NCI-H2029 (cell line): ENCODE data around the gene TENM4.

Source experiments
- DNase-seq: peaks from one replicate; lab custom pipeline; 2025; lab: John Stamatoyannopoulos, UW

The TENM4 gene

GRCh38 chr11:79418241-79418640 is 22.6 kb downstream of the TENM4 start:
- DNase-seq, result no peak

- DNase-seq, result peak; percentile 66
Measured at GRCh38 chr11:79417069-79417920, 23.5 kb downstream of the TENM4 start.

GRCh38 chr11:79415912-79416311 is 24.9 kb downstream of the TENM4 start:
- DNase-seq, result no peak

DNA sequence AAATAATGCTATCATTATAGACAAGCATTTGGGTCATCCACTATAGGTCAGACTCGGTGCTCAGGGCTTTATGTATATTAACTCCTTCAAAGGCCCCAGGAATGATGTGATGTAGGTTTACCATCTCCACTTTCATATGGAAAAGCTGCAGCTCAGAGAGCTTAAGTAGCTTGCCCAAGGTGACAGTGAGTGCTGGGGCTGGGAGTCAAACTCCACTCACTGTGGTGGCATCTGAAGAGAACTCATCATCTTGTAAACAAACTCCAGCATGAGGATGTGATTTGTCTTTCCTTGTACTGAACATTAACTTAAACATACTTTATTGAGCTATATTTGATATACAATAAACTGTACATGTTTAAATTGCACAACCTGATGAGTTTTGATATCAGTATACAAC is 25.4 kb downstream of the TENM4 start:
- DNase-seq, result no peak

DNA sequence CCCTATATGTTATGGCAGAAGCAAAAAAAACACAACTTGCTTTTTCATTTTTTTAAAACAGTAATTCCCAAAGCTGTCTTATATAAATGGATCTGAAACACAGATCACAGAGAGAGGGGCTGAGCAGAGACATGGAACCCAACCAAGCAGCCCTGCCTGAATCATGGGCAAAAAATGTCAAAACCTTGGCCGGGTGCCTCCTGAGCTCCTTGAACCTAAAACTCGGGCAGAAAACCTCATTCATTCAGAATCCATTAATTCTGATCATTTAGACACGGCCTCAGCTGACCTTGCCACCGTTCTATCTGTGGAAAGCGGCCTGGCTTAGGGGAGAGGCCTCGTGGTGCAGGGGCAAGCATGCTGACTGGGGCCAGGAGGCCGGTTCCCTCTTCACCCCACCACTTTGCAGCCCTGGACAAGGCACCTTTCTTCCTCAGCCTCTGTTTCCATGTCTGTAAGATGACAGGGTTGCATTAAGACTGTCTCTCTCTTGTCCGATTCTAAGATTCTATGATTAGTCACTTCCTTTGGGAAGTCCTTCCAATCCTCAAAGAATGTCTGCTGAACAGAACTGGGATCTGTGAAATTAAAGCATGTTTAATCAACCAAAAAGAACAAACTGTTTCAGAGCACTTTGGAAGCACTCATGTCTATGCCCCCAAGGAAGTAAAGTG is 26.0 kb downstream of the TENM4 start:
- no peak for DNase-seq

GRCh38 chr11:79414041-79414440 is 26.8 kb downstream of the TENM4 start:
- no peak for DNase-seq

DNA sequence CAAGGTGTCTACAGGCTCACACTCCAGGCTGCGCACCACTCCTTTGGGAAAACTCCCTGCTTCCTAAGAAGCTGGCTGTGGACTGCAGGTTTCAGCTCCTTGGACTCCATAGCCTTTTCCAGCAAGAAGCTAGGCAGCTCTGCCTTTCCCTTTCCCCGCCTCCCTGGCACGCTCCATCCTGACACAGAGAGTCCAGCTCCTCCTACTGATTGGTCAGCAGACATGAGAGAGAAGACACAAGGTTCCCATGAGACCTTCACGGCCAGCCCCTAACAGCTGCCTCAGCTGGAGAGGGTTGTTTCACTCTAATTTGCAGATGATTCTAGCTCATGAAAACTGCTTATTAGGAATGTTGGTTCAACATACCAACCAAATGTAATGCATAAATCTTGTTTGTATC is 27.6 kb downstream of the TENM4 start:
- DNase-seq, result peak; percentile 33

DNA sequence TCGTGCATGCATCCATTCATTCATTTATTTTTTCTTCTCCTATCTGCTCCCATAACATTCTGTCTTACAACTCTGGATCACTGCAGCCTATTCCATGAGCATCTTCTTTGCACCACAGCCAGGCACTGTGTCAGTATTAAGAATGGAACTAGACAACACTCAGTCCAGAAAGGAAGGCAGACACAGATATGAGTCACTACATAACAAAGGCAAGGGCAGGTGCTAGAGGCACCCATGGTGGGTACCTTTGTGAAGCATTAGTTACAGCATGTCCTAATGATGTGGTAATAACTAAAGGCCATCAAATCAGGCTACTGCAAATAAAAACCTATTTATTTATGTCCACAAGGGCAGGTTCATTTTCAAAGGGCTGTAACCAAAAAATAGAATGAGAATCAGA is 28.1 kb downstream of the TENM4 start:
- DNase-seq, result no peak

DNA sequence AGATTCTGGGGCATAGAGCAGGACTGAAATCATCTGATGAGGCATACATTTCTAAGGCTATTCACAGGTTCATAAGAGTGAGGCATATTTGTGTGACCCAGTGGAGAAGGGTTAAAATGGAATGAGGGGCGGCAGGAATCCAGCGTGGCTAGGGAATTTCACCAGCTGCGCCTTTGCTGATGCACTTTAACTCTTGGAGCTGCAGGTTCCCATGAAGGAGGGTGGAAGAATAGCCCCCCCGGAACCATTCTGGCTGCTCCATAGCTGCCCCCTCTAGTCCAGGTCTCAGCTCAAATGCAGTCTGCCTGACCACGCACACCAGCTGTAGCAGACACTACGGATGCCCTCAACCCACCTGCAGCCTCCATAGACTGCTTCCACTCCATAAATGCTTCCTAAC is 31.5 kb downstream of the TENM4 start:
- no peak for DNase-seq

GRCh38 chr11:79406376-79406775 is 34.5 kb downstream of the TENM4 start:
- no peak for DNase-seq

DNA sequence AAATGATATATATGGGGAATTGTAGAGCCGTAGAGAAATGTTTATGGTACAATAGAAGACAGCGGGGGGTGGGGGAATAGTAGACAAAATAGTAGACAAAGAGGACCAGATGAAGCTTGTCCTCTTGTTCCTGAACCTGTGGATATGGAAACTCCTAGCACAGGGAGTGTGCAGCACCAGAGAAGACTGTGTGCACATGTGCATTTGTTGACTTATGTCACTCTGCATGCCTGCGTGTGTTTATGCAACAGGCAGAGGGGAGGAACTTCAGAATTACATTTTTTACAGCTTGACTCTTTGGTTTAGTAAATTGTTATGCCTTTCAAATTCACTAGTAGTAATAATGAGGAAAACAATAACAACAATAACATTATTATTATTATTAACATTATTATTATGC is 36.0 kb downstream of the TENM4 start:
- no peak for DNase-seq

GRCh38 chr11:79404325-79404724 is 36.5 kb downstream of the TENM4 start:
- no peak for DNase-seq

DNA sequence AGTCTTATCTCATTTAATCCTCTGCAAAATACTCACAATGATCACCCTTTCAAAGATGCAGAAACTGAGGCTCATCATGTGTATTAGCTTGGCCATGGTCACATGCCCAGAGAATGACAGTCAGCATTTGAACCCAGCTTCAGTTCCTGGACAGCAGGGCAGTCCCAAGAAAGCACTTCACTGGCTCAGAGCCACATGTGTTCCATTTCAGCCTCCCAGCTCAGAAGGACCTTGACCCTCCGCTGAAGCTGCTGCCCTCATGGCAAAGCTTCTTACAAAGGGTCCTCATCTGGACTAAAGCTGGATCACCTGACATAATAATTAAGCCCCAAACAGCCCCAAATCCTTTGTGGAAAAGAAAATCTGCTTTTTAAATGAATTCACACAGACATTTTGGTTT is 37.0 kb downstream of the TENM4 start:
- DNase-seq, result no peak

- no peak for DNase-seq
Measured at GRCh38 chr11:79402912-79403311, 37.9 kb downstream of the TENM4 start.

DNA sequence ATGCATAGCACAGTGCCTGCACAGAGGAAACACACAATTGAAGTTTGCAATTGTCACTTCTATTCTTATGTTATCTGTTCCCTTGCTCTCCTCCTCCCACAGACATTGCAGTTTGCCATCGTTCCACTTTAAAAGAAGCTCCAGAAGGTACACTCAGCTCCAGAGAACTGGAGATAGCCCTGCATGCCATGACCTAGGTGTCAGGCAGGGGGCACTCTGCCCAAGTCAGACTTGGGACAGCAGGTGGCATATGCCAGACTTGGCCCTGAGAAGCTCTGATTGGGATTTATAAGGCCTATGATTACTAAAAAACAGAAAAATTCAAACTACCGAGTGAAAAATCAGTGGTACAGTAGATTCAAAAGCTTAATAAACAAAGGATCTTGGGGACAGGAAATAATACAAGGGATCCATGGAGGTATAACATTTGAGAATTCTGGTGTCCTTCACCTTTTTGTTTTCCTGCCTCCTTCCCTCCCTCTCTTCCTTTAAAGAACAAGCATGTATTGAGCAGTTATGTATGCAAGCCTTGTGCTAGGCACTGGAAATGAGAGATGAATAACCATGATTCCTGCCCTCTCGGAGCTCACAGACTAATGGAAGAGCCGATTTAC is 40.0 kb downstream of the TENM4 start:
- DNase-seq, result peak; percentile 12

- no peak for DNase-seq
Measured at GRCh38 chr11:79400206-79400605, 40.6 kb downstream of the TENM4 start.

GRCh38 chr11:79397252-79397651 is 43.6 kb downstream of the TENM4 start:
- no peak for DNase-seq

GRCh38 chr11:79396674-79397073 is 44.2 kb downstream of the TENM4 start:
- no peak for DNase-seq

GRCh38 chr11:79396001-79396400 is 44.8 kb downstream of the TENM4 start:
- no peak for DNase-seq

- no peak for DNase-seq
Measured at GRCh38 chr11:79393362-79394043, 47.3 kb downstream of the TENM4 start.

GRCh38 chr11:79392161-79392560 is 48.7 kb downstream of the TENM4 start:
- no peak for DNase-seq

GRCh38 chr11:79390923-79391322 is 49.9 kb downstream of the TENM4 start:
- no peak for DNase-seq

DNA sequence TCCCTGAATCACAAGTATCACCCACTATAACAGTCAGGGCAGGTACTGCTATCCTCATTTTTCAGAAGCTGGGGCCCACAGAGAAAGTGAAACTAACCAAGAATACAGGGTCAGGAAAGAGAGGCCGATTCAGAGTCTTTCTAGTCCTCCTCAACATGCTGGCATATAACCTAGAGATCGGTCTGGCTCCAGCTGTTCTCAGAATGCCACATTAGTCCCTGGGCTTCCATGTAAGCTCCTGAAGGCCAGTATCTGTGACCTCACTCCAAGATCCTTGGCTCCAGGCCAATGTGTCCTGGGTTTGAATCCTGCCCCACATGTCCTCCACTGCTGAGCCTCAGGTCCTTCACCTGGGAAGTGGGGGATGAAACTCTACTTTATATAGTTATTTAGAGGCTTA is 50.4 kb downstream of the TENM4 start:
- no peak for DNase-seq
